ENCODE results near the gene SMPD3. TPM values are rescaled to one million over a fixed set of nuclear protein-coding genes. Genes with fewer than 3 reads are reported as not detected.

The SMPD3 gene
- total and polyA plus RNA-seq, 9 of the 15 experiments (the other 6 are each of a cell fraction or from before 2014, with no cell fraction given) = 0.03 to 1.2 (median 0.18) TPM

DNA sequence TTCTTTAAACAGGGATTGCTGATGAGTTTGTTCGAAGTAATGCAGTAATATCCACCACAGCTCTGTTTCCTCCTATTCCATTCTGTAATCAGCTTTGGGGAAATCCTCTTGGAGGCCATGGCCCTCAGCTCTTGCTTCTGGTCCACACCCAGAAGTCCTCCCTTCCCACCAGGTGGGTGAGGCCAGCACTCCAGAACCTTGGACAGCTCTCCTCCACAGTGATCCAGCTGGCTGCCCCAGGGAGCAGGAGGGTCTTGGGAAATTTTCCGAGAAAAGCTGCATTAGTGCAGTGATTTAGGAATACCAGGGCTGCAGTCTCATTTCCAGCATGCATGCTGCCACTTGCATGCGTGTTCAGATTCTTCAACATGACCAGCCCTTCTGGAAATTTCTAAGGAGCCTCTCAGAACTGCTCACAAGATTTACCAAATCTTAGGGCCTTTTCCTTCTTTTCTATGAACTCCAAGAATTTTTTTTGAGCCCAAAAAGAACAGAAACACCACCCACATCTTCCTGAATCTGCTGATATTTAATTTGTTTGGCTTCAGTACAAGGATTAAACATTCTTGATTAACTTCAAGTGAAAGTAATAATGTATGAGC lies 4.2 kb downstream of the SMPD3 start (continued):
- TF ChIP-seq, protein P1, sequence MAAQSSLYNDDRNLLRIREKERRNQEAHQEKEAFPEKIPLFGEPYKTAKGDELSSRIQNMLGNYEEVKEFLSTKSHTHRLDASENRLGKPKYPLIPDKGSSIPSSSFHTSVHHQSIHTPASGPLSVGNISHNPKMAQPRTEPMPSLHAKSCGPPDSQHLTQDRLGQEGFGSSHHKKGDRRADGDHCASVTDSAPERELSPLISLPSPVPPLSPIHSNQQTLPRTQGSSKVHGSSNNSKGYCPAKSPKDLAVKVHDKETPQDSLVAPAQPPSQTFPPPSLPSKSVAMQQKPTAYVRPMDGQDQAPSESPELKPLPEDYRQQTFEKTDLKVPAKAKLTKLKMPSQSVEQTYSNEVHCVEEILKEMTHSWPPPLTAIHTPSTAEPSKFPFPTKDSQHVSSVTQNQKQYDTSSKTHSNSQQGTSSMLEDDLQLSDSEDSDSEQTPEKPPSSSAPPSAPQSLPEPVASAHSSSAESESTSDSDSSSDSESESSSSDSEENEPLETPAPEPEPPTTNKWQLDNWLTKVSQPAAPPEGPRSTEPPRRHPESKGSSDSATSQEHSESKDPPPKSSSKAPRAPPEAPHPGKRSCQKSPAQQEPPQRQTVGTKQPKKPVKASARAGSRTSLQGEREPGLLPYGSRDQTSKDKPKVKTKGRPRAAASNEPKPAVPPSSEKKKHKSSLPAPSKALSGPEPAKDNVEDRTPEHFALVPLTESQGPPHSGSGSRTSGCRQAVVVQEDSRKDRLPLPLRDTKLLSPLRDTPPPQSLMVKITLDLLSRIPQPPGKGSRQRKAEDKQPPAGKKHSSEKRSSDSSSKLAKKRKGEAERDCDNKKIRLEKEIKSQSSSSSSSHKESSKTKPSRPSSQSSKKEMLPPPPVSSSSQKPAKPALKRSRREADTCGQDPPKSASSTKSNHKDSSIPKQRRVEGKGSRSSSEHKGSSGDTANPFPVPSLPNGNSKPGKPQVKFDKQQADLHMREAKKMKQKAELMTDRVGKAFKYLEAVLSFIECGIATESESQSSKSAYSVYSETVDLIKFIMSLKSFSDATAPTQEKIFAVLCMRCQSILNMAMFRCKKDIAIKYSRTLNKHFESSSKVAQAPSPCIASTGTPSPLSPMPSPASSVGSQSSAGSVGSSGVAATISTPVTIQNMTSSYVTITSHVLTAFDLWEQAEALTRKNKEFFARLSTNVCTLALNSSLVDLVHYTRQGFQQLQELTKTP (IDR thresholded peaks at IDR 0.05; ENCODE audit: low read depth in 1 of 2, partially characterized antibody in 2 of 2) = peak in 1 of 2 experiments; percentile 43
- TF ChIP-seq RBM22 (IDR thresholded peaks at IDR 0.05; ENCODE audit: low read depth, low read length, poor library complexity, severe bottlenecking) (no peak), MEF2A (IDR thresholded peaks at IDR 0.05; ENCODE audit: control insufficient read depth, low read depth, low read length) (no peak), CREB1 (IDR thresholded peaks at IDR 0.05) (no peak), CREB1 (CRISPR knock-in tag; IDR thresholded peaks at IDR 0.05) (no peak), SAFB2 (IDR thresholded peaks at IDR 0.05; ENCODE audit: borderline replicate concordance, low read depth, low read length, severe bottlenecking) (no peak), MIER1 (IDR thresholded peaks at IDR 0.05; ENCODE audit: low read depth) (peak; percentile 84)
- TF ChIP-seq, protein P2, sequence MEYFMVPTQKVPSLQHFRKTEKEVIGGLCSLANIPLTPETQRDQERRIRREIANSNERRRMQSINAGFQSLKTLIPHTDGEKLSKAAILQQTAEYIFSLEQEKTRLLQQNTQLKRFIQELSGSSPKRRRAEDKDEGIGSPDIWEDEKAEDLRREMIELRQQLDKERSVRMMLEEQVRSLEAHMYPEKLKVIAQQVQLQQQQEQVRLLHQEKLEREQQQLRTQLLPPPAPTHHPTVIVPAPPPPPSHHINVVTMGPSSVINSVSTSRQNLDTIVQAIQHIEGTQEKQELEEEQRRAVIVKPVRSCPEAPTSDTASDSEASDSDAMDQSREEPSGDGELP (CRISPR knock-in tag; IDR thresholded peaks at IDR 0.05; ENCODE audit: borderline replicate concordance) = peak; percentile 65
- TF ChIP-seq, protein P3, sequence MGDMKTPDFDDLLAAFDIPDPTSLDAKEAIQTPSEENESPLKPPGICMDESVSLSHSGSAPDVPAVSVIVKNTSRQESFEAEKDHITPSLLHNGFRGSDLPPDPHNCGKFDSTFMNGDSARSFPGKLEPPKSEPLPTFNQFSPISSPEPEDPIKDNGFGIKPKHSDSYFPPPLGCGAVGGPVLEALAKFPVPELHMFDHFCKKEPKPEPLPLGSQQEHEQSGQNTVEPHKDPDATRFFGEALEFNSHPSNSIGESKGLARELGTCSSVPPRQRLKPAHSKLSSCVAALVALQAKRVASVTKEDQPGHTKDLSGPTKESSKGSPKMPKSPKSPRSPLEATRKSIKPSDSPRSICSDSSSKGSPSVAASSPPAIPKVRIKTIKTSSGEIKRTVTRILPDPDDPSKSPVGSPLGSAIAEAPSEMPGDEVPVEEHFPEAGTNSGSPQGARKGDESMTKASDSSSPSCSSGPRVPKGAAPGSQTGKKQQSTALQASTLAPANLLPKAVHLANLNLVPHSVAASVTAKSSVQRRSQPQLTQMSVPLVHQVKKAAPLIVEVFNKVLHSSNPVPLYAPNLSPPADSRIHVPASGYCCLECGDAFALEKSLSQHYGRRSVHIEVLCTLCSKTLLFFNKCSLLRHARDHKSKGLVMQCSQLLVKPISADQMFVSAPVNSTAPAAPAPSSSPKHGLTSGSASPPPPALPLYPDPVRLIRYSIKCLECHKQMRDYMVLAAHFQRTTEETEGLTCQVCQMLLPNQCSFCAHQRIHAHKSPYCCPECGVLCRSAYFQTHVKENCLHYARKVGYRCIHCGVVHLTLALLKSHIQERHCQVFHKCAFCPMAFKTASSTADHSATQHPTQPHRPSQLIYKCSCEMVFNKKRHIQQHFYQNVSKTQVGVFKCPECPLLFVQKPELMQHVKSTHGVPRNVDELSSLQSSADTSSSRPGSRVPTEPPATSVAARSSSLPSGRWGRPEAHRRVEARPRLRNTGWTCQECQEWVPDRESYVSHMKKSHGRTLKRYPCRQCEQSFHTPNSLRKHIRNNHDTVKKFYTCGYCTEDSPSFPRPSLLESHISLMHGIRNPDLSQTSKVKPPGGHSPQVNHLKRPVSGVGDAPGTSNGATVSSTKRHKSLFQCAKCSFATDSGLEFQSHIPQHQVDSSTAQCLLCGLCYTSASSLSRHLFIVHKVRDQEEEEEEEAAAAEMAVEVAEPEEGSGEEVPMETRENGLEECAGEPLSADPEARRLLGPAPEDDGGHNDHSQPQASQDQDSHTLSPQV (IDR thresholded peaks at IDR 0.05) = no peak
